Smooth muscle cell (in vitro differentiated cells): Measurements from ENCODE around the gene UGT1A6. TPM values are rescaled to one million over a fixed set of nuclear protein-coding genes. Genes with fewer than 3 reads are reported as not detected.
A peak's percentile ranks its signal among the peaks of the same experiment; 100 is the strongest.

Experiments
- DNase-seq: peaks from one replicate; lab custom pipeline; 2025; ENCODE audit not compliant: unreplicated experiment; lab: John Stamatoyannopoulos, UW
- H2AFZ ChIP-seq: fragments of 200-600 bp; sonication (generic); 2 replicates; pipeline ENCODE4 v1.6.0; 2016; ENCODE audit warnings: antibody characterized with exemption, low read depth, mild to moderate bottlenecking
- H3F3A ChIP-seq: fragments of 200-600 bp; sonication (generic); 2 replicates; pipeline ENCODE4 v1.6.0; 2017; ENCODE audit warnings: antibody characterized with exemption, low read depth
- H3K27ac ChIP-seq: fragments of 200-600 bp; sonication (generic); 2 replicates; pipeline ENCODE4 v1.5.1; 2016; ENCODE audit warnings: low read depth, mild to moderate bottlenecking
- H3K27me3 ChIP-seq: fragments of 200-600 bp; sonication (generic); 2 replicates; pipeline ENCODE4 v1.6.1; 2016; ENCODE audit warnings: low read depth, mild to moderate bottlenecking
- H3K36me3 ChIP-seq: fragments of 200-600 bp; sonication (generic); 2 replicates; pipeline ENCODE4 v1.5.1; 2016; ENCODE audit warnings: low read depth
- H3K4me1 ChIP-seq: fragments of 200-600 bp; sonication (generic); 2 replicates; pipeline ENCODE4 v1.5.1; 2016; ENCODE audit warnings: low read depth
- H3K4me2 ChIP-seq: fragments of 200-600 bp; sonication (generic); 2 replicates; pipeline ENCODE4 v1.6.0; 2016; ENCODE audit warnings: mild to moderate bottlenecking
- H3K4me3 ChIP-seq: fragments of 200-600 bp; sonication (generic); 2 replicates; pipeline ENCODE4 v1.5.1; 2016; ENCODE audit warnings: mild to moderate bottlenecking
- H3K79me2 ChIP-seq: fragments of 200-600 bp; sonication (generic); 2 replicates; pipeline ENCODE4 v1.6.0; 2016; ENCODE audit warnings: low read depth, mild to moderate bottlenecking
- H3K9ac ChIP-seq: fragments of 200-600 bp; sonication (generic); 2 replicates; pipeline ENCODE4 v1.6.0; 2016; ENCODE audit warnings: low read depth
- H3K9me3 ChIP-seq: fragments of 200-600 bp; sonication (generic); replicated peaks from 2 replicates; pipeline ENCODE4 v1.5.1; 2016; ENCODE audit warnings: low read depth
- H4K20me1 ChIP-seq: fragments of 200-600 bp; sonication (generic); 2 replicates; pipeline ENCODE4 v1.6.0; 2016; ENCODE audit warnings: low read depth
- CTCF ChIP-seq: fragments of 200-600 bp; sonication (generic); IDR thresholded peaks from 2 replicates; pipeline ENCODE4 v1.5.1; 2017; ENCODE audit warnings: borderline replicate concordance, mild to moderate bottlenecking, antibody characterized with exemption; ENCODE audit not compliant: insufficient read depth, poor library complexity, severe bottlenecking
- WGBS: methylation state at CpG from one replicate; pipeline ENCODE4 v1.1.7; 2016; ENCODE audit warnings: low lambda C conversion rate; 5-methylcytosine and 5-hydroxymethylcytosine counted together
- polyA plus RNA-seq: library from polyadenylated mRNA; unstranded; fragments of >200 nt; fragmentation: Nextera tagmentation; extraction: Ambion mirVana; gene quantifications from 2 replicates; pipeline ENCODE4 v1.2.1, GENCODE V29; 2016
- total RNA-seq: library from RNA; depleted of rRNA; stranded (reverse); fragments of >200 nt; gene quantifications from 2 replicates; pipeline ENCODE4 v1.2.3, GENCODE V29; 2014

UGT1A6 gene
- total and polyA plus RNA-seq, 2 experiments from 2014 or later: 0.63 TPM; not detected in 1

- Histone ChIP-seq H3K36me3 (no peaks in the 10 kb centered on the region), H3K4me2 (no peak overlapping the region), H3K4me1 (no peaks in the 10 kb centered on the region), H3K4me3 (no peak overlapping the region), H3F3A (no peaks in the 10 kb centered on the region), H3K27me3 (no peaks in the 10 kb centered on the region), H3K9me3 (no peaks in the 10 kb centered on the region), H3K79me2 (no peaks in the 10 kb centered on the region), H4K20me1 (no peaks in the 10 kb centered on the region), H2AFZ (no peak overlapping the region), H3K27ac (no peak overlapping the region), H3K9ac (no peak overlapping the region)
- peak; percentile 94 for TF ChIP-seq CTCF
- WGBS: 46% methylated on average over 10 of the region's 11 CpGs
- peak; percentile 43 for DNase-seq
Observed at GRCh38 chr2:233711312-233712008, 18.8 kb downstream of the UGT1A6 start.

GRCh38 chr2:233712611-233713261 is 20.0 kb downstream of the UGT1A6 start, which contains the start of gene UGT1A5:
UGT1A5 (plus strand) TSS chr2:233712907; CDS start chr2:233712992, 85 bp downstream.
- H4K20me1 ChIP-seq: no peaks in the 10 kb centered on the region
- no peaks in the 10 kb centered on the region for H3K79me2 ChIP-seq
- H3K4me3 ChIP-seq: no peak within 1 kb of the TSS
- H3K4me1 ChIP-seq: no peaks in the 10 kb centered on the region
- H3K27me3 ChIP-seq: no peaks in the 10 kb centered on the region
- H3K27ac ChIP-seq: no peak within 1 kb of the TSS
- TF ChIP-seq CTCF: no peak
- no peaks in the 10 kb centered on the region for H3F3A ChIP-seq
- no peak within 1 kb of the TSS for H3K4me2 ChIP-seq
- no peaks in the 10 kb centered on the region for H3K9me3 ChIP-seq
- no peaks in the 10 kb centered on the region for H3K36me3 ChIP-seq
- H2AFZ ChIP-seq: no peak within 1 kb of the TSS
- DNase-seq: no peak
- 92% methylated on average over 14 of the region's 14 CpGs for WGBS
- no peak within 1 kb of the TSS for H3K9ac ChIP-seq

- Histone ChIP-seq H3K4me1 (no peaks in the 10 kb centered on the region), H4K20me1 (no peaks in the 10 kb centered on the region), H2AFZ (no peak overlapping the region), H3K4me3 (no peak overlapping the region), H3K4me2 (no peak overlapping the region), H3K79me2 (no peaks in the 10 kb centered on the region), H3K27me3 (no peaks in the 10 kb centered on the region), H3K27ac (no peak overlapping the region), H3K36me3 (no peaks in the 10 kb centered on the region), H3F3A (no peaks in the 10 kb centered on the region), H3K9ac (no peak overlapping the region), H3K9me3 (no peaks in the 10 kb centered on the region)
- WGBS: 87% methylated on average over 7 of the region's 7 CpGs
- no peak for DNase-seq
- TF ChIP-seq CTCF: no peak
Observed at GRCh38 chr2:233713262-233713615, 20.5 kb downstream of the UGT1A6 start.
